Esophagus muscularis mucosa (tissue), 3 donors: ENCODE results near the gene TNC.
A peak's percentile ranks its signal among the peaks of the same experiment; 100 is the strongest.

Source experiments
- POLR2A ChIP-seq: fragments of 450-650 bp; IDR thresholded peaks from one replicate; pipeline ENCODE4 v1.6.1; 2017; ENCODE audit warnings: antibody characterized with exemption, moderate library complexity, mild to moderate bottlenecking, low read depth
- POLR2AphosphoS5 ChIP-seq, 2 donors: sonication (generic); formaldehyde crosslinking; IDR thresholded peaks; one replicate each; pipeline ENCODE4 v1.6.1; 2017; ENCODE audit warnings: antibody characterized with exemption in 2 of 2
- TF ChIP-seq, protein P1 (sequence below), 3 experiments: fragments of 200-600 bp in 2 of 3; fragments of 450-650 bp in 1 of 3; sonication (generic) in 2 of 3; IDR thresholded peaks; one replicate each; pipeline ENCODE4 v1.5.1; 2017 to 2019; ENCODE audit warnings: antibody characterized with exemption in 3 of 3, mild to moderate bottlenecking in 2 of 3, moderate library complexity in 1 of 3

DNA sequence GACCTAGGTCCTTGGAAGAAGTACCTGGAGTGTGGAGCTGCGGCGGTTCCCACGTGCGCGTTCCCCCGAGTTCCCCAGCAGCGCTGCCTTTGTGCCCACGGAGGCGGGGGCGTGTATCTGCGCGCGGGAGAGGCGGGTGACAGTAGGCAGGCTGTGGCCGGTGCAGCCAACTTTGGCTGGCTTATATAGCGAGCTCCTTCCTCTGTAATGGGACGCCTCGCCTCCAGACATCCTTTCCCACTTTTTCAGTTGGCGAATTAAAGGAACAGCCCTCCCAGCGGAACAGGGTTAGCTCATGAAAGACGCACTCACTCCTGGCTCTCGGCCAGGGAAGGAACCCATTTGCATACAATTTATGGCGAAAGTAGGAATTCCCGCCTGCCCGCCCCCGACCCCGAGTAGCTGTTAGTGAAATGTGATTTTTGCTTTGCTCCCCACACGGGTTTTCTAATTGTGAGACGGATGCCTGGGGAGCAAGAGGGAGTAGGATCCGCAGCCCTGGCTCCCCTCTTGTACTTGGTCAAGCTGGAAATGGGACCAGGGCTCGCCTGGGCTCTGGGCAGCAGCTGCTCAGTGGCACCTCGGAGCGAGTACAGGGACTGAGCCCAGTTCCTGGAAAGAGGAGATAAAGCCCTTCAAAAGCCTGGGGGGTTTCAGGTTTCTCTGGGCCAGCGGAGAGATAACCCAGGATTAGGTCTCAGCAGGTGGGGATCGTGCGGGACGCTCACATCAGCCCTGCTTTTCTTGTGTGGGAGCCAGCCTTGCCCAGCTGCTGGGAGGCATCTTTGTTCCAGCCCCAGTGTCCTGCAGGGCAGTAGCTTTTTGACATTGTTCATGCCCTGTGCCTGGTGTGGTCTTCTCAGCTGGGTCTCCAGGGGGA lies at the start of gene TNC:
- TF ChIP-seq, protein P1, sequence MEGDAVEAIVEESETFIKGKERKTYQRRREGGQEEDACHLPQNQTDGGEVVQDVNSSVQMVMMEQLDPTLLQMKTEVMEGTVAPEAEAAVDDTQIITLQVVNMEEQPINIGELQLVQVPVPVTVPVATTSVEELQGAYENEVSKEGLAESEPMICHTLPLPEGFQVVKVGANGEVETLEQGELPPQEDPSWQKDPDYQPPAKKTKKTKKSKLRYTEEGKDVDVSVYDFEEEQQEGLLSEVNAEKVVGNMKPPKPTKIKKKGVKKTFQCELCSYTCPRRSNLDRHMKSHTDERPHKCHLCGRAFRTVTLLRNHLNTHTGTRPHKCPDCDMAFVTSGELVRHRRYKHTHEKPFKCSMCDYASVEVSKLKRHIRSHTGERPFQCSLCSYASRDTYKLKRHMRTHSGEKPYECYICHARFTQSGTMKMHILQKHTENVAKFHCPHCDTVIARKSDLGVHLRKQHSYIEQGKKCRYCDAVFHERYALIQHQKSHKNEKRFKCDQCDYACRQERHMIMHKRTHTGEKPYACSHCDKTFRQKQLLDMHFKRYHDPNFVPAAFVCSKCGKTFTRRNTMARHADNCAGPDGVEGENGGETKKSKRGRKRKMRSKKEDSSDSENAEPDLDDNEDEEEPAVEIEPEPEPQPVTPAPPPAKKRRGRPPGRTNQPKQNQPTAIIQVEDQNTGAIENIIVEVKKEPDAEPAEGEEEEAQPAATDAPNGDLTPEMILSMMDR (IDR thresholded peaks at IDR 0.05) = no peak
- TF ChIP-seq POLR2AphosphoS5 (IDR thresholded peaks at IDR 0.05) (peak; percentile 75 to 92), POLR2A (peak; percentile 50)
